Umbilical cord (tissue), 2 donors: ENCODE results near the gene OSBPL9. TPM values are rescaled to one million over a fixed set of nuclear protein-coding genes. Genes with fewer than 3 reads are reported as not detected.

Experiments
- DNase-seq: peaks from one replicate; pipeline ENCODE4 v3.0.0-alpha.2; 2015; ENCODE audit warnings: low spot score
- total RNA-seq: library from RNA; depleted of rRNA; stranded (reverse); fragments of >200 nt; gene quantifications from one replicate; pipeline ENCODE4 v1.2.3, GENCODE V29; 2014; ENCODE audit warnings: low replicate concordance; ENCODE audit not compliant: insufficient read depth

Gene OSBPL9
- total RNA-seq = 110 TPM

- peak; percentile 94 for DNase-seq
Measured at GRCh38 chr1:51616903-51617708, at the start of gene OSBPL9. Gene OSBPL9, plus strand, starts transcription at chr1:51617092. Its CDS starts 19 bp downstream, at chr1:51617111.

GRCh38 chr1:51567653-51568052, 49.2 kb upstream of the OSBPL9 start:
- DNase-seq = no peak

- no peak for DNase-seq
Measured at GRCh38 chr1:51568231-51568935, 48.5 kb upstream of the OSBPL9 start.

- DNase-seq = peak; percentile 71
Measured at GRCh38 chr1:51569284-51570062, 47.4 kb upstream of the OSBPL9 start.

GRCh38 chr1:51570063-51570710, 46.7 kb upstream of the OSBPL9 start:
- DNase-seq = no peak

- DNase-seq = no peak
Measured at GRCh38 chr1:51572365-51572764, 44.5 kb upstream of the OSBPL9 start.

- DNase-seq = no peak
Measured at GRCh38 chr1:51574796-51575195, 42.1 kb upstream of the OSBPL9 start.

- no peak for DNase-seq
Measured at GRCh38 chr1:51575406-51576084, 41.3 kb upstream of the OSBPL9 start.

- DNase-seq = no peak
Measured at GRCh38 chr1:51576085-51576444, 40.8 kb upstream of the OSBPL9 start.

- no peak for DNase-seq
Measured at GRCh38 chr1:51576923-51577322, 40.0 kb upstream of the OSBPL9 start.

GRCh38 chr1:51578383-51579109, 38.3 kb upstream of the OSBPL9 start:
- no peak for DNase-seq

- DNase-seq = no peak
Measured at GRCh38 chr1:51581238-51581637, 35.7 kb upstream of the OSBPL9 start.

- DNase-seq = no peak
Measured at GRCh38 chr1:51583532-51583931, 33.4 kb upstream of the OSBPL9 start.

GRCh38 chr1:51584021-51584420, 32.9 kb upstream of the OSBPL9 start:
- no peak for DNase-seq

- no peak for DNase-seq
Measured at GRCh38 chr1:51592711-51593110, 24.2 kb upstream of the OSBPL9 start.

- no peak for DNase-seq
Measured at GRCh38 chr1:51594716-51595115, 22.2 kb upstream of the OSBPL9 start.

- no peak for DNase-seq
Measured at GRCh38 chr1:51600529-51600928, 16.4 kb upstream of the OSBPL9 start.

- no peak for DNase-seq
Measured at GRCh38 chr1:51600965-51601364, 15.9 kb upstream of the OSBPL9 start.

GRCh38 chr1:51605961-51606723, 10.8 kb upstream of the OSBPL9 start:
- DNase-seq = peak; percentile 15

- no peak for DNase-seq
Measured at GRCh38 chr1:51607681-51608095, 9.2 kb upstream of the OSBPL9 start.
